Fibroblast of the aortic adventitia (primary cell): ENCODE data around the gene CXXC4. TPM values are rescaled to one million over a fixed set of nuclear protein-coding genes. Genes with fewer than 3 reads are reported as not detected.

Experiments used
- DNase-seq: peaks from one replicate; pipeline ENCODE4 v3.0.0-alpha.2; 2010; ENCODE audit warnings: low read depth
- H3K4me3 ChIP-seq: 2 replicates; pipeline ENCODE4 v1.5.1; 2011; ENCODE audit warnings: low read depth, mild to moderate bottlenecking, control low read depth, low read length, moderate library complexity
- total RNA-seq: library from RNA; depleted of rRNA; stranded (reverse); fragments of >200 nt; gene quantifications from 2 replicates; pipeline ENCODE4 v1.2.3, GENCODE V29; 2012; ENCODE audit warnings: low replicate concordance
- TF ChIP-seq, protein P1 (sequence below): IDR thresholded peaks from 2 replicates; pipeline ENCODE4 v1.5.1; 2011; ENCODE audit warnings: mild to moderate bottlenecking, low read length, control low read depth, inconsistent platforms; ENCODE audit not compliant: insufficient read depth

CXXC4 gene
- total RNA-seq = under 0.01 TPM in 1 of 2 replicates, not detected in the other

DNA sequence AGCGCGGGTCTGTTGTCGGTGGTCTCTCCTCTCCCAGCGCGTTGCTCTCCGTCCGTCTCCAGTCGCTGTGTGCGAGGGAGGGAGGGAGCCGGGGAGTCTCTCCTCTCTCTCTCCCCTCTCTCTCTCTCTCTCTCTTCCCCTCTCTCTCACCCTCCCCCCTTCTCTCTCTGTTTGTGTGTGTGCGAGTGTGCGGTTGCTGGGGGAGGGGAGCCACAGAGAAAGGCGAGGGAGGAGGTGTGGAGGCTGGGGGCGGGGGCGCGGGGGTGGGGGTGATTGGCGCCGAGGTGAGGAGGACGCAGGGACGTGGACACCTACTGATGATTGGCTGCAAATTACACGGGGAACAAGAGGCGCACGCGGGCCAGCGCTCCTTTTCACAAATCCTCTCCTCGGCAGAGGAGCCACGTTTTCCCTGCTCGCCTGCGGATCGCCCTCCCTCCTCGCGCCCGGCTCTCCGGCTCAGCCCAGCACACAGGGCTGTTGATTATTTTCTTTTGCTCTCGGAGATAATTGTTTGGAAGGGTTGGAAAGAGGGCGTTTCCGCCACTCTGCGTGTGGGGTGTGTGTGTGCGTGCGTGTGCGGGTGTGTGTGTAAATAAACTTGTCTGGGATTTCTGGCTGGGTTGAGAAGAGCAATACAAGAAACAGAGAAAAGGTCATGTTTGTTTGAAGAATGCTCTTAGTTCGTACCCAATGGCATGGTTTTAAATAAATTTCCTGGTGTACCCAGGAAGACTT, at the start of gene CXXC4:
Gene CXXC4, minus strand, starts transcription at position 73 of the 738 bp plus-strand sequence. CDS start 3,092 bp downstream, outside the sequence.
- DNase-seq = peak; percentile 27
- peak within 1 kb of the TSS; percentile 62 for H3K4me3 ChIP-seq
- TF ChIP-seq, protein P1, sequence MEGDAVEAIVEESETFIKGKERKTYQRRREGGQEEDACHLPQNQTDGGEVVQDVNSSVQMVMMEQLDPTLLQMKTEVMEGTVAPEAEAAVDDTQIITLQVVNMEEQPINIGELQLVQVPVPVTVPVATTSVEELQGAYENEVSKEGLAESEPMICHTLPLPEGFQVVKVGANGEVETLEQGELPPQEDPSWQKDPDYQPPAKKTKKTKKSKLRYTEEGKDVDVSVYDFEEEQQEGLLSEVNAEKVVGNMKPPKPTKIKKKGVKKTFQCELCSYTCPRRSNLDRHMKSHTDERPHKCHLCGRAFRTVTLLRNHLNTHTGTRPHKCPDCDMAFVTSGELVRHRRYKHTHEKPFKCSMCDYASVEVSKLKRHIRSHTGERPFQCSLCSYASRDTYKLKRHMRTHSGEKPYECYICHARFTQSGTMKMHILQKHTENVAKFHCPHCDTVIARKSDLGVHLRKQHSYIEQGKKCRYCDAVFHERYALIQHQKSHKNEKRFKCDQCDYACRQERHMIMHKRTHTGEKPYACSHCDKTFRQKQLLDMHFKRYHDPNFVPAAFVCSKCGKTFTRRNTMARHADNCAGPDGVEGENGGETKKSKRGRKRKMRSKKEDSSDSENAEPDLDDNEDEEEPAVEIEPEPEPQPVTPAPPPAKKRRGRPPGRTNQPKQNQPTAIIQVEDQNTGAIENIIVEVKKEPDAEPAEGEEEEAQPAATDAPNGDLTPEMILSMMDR = no peak

DNA sequence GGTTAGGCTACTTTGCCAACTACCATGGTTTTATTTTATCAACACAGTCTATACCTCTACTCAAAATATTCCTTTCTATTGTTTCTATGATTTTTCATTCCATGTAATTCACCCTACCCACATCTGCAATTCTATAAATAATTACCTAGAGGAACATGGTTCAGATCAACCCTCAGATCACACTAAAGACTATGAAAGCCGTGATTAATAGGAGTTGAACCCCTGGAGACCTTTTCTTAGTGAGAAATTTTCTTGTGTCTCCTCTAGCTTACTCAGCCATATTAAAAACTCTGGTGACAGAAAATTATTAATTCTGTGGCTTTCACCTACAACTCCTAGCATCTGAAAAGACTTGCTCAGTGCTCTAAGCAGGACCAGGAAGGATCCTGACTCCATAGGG, 38.5 kb upstream of the CXXC4 start:
- no peak overlapping the region for H3K4me3 ChIP-seq
- TF ChIP-seq, protein P1 = no peak
- DNase-seq = no peak

DNA sequence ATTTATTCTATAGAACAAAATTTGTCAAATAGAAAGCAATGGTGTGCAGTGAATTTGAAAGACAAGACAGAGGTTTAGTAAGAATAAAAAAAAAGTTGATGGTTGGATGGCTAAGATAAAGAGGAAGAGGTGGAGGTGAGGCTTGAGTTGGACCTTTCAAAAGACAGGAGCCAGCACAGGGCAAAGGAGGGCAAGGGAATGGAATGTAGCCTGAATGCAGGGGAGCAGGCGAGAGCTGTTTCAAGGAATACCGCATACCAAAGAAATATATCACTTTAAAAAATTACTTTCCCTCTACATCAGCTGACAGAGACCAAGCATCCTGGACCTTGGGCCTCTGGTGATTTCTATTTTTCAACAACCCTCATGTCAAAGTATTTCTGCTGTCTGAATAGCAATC, 38.0 kb upstream of the CXXC4 start:
- TF ChIP-seq, protein P1 = no peak
- no peak for DNase-seq

DNA sequence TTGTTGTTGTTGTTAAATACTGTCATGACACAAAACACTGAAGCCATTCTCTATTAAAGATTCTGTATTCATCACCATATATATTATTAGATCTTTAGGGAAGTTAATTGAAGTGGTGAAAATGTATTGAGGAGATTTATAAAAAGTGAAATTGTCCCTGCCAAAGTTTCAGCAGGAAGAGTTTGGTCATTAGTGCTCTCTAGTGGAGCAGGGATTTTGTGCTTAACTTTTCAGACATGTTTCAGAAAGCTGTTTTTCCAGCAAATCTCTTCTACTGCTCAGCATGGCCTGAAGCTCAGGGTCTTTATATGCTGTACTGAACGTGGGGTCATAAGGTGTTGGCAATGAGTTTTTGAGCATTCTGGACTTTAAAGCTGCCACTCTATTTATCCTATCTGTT, 36.7 kb upstream of the CXXC4 start:
- H3K4me3 ChIP-seq = no peak overlapping the region
- DNase-seq = no peak
- TF ChIP-seq, protein P1 = no peak

More for the DNA sequence above, 38.0 kb upstream of the CXXC4 start:
- H3K4me3 ChIP-seq = no peak overlapping the region

DNA sequence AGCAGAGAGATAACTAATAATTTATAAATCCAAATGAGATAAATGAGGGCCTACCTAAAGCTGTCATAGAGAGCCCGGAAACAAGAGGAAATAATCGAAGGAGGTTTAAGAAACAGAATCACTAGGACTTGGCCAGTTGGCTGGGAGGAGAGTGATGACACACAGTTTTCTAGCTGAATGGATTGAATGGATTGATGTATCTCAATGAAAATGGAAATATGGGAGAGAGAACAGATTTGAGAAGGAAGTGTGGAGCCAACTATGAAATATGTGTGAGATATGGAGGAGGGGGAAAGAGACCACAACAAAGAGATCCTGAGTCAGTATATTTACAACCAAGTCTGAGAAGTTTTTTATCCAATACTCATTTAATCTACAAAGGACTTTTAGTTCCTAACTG, 35.7 kb upstream of the CXXC4 start:
- TF ChIP-seq, protein P1 = no peak
- DNase-seq = no peak
- no peak overlapping the region for H3K4me3 ChIP-seq

DNA sequence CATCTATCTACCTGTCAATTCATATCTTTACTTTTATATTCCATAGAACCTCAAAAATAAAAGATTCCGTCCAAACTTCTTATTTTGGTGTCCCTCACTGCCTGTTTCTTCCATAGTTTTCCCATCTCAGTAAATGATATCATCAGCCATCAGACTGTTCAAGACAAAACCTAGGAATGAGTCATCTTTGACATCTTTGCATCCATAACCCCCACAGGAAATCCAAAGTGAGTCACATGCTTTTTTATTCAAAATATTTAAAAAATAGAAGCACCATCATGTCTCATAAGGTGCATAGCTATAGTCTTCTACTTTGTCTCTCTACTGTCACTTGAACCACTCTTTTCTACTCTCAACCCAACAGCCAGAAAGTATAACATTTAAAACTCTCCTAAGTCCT, 29.9 kb upstream of the CXXC4 start:
- TF ChIP-seq, protein P1 = no peak
- H3K4me3 ChIP-seq = no peak overlapping the region
- peak; percentile 0 for DNase-seq
